HUES48 (cell line): Measurements from ENCODE around the gene MRPS27.
"Not testable (repeated sequence)": the region's sequence is repeated elsewhere in the genome, so short reads cannot be mapped to it uniquely, and the experiment has no call there.

Experiments used
- H3K27ac ChIP-seq: one replicate; pipeline ENCODE4 v1.7.0; 2013; ENCODE audit warnings: low read depth, low read length, inconsistent platforms
- H3K27me3 ChIP-seq: 2 replicates; pipeline ENCODE4 v1.6.1; 2013; ENCODE audit warnings: mild to moderate bottlenecking, low read length; ENCODE audit not compliant: control insufficient read depth, insufficient read depth
- H3K36me3 ChIP-seq: 2 replicates; pipeline ENCODE4 v1.6.1; 2013; ENCODE audit warnings: low read length; ENCODE audit not compliant: control insufficient read depth, insufficient read depth
- H3K4me1 ChIP-seq: 2 replicates; pipeline ENCODE4 v1.6.1; 2013; ENCODE audit warnings: mild to moderate bottlenecking, low read length; ENCODE audit not compliant: control insufficient read depth, insufficient read depth
- H3K4me3 ChIP-seq: 2 replicates; pipeline ENCODE4 v1.5.1; 2013; ENCODE audit warnings: mild to moderate bottlenecking, low read depth, low read length
- H3K9ac ChIP-seq: 2 replicates; pipeline ENCODE4 v1.6.1; 2013; ENCODE audit warnings: mild to moderate bottlenecking, low read depth, low read length, moderate library complexity
- H3K9me3 ChIP-seq: 2 replicates; pipeline ENCODE4 v1.6.1; 2013; ENCODE audit warnings: low read length; ENCODE audit not compliant: control insufficient read depth, insufficient read depth

The MRPS27 gene

GRCh38 chr5:72183101-72183520 lies 136.9 kb downstream of the MRPS27 start:
- H3K4me1 ChIP-seq: peaks cover 22% of the 10 kb centered on the region
- H3K27me3 ChIP-seq: no peaks in the 10 kb centered on the region
- H3K27ac ChIP-seq: peak overlapping the region; percentile 26
- H3K4me3 ChIP-seq: no peak overlapping the region
- peaks cover 47% of the 10 kb centered on the region for H3K36me3 ChIP-seq
- H3K9me3 ChIP-seq: no peaks in the 10 kb centered on the region
- H3K9ac ChIP-seq: no peak overlapping the region

- no peak overlapping the region; the same call in 1 of the 2 replicates for H3K9ac ChIP-seq
- H3K36me3 ChIP-seq: peaks cover 43% of the 10 kb centered on the region
- no peak overlapping the region for H3K4me3 ChIP-seq
- no peaks in the 10 kb centered on the region for H3K27me3 ChIP-seq
- H3K27ac ChIP-seq: peak overlapping the region; percentile 5
- H3K9me3 ChIP-seq: no peaks in the 10 kb centered on the region
- peaks cover 22% of the 10 kb centered on the region for H3K4me1 ChIP-seq
Measured at GRCh38 chr5:72182686-72183085, 137.4 kb downstream of the MRPS27 start.

- Histone ChIP-seq H3K4me1 (peaks cover 22% of the 10 kb centered on the region), H3K27me3 (no peaks in the 10 kb centered on the region), H3K4me3 (no peak overlapping the region), H3K9me3 (no peaks in the 10 kb centered on the region), H3K9ac (no peak overlapping the region), H3K27ac (no peak overlapping the region), H3K36me3 (peaks cover 32% of the 10 kb centered on the region)
Measured at GRCh38 chr5:72180925-72181324, 139.1 kb downstream of the MRPS27 start.

- peaks cover 22% of the 10 kb centered on the region for H3K4me1 ChIP-seq
- H3K4me3 ChIP-seq: no peak overlapping the region
- H3K27ac ChIP-seq: peak overlapping the region; percentile 82
- H3K27me3 ChIP-seq: no peaks in the 10 kb centered on the region
- peaks cover 33% of the 10 kb centered on the region for H3K36me3 ChIP-seq
- no peak overlapping the region for H3K9ac ChIP-seq
- no peaks in the 10 kb centered on the region for H3K9me3 ChIP-seq
Measured at GRCh38 chr5:72179816-72180440, 140.1 kb downstream of the MRPS27 start.

DNA sequence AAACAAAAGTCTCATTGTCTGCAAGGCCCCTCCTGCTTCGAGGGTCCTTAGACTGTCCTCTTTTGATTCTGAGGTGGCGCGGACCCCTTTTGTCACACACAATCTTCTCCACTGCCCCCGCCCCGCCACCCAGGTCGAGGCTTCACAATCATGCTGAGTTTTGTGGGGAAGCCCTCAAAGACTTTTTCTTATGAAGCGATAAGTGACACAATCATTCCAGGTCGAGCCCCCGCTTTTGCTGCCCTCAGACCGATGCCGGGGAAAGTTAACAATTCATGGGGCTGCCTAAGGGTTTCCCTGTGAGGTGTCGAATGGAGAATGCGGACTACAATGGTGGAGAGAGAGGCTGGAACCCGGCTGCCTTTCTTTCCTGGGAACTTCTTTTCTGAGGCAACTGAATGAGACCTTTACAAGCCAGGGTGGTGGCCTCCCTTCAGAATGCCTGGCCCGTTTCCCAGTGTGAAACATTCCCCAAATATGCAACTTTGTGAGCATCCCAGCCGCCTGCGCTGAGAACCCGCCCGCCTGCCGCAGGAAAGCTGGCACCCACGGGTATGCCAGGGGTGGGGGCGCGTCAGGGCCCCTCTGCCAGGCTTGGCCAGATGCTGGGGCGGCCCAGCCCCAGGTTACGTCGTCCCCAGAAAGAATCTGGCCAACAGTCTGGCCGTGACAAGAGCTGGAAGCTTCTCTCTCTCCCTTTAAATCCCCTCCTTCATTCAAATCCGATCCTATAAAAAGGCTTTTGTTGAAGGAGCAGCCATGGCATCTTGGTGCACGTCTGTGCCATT lies 140.8 kb downstream of the MRPS27 start:
- Histone ChIP-seq H3K9ac (no peak overlapping the region), H3K36me3 (peaks cover 26% of the 10 kb centered on the region), H3K27me3 (no peaks in the 10 kb centered on the region), H3K4me3 (no peak overlapping the region), H3K9me3 (no peaks in the 10 kb centered on the region), H3K27ac (peak overlapping the region; percentile 82), H3K4me1 (peaks cover 22% of the 10 kb centered on the region)

- no peaks in the 10 kb centered on the region for H3K27me3 ChIP-seq
- no peak overlapping the region for H3K4me3 ChIP-seq
- no peaks in the 10 kb centered on the region for H3K9me3 ChIP-seq
- H3K27ac ChIP-seq: no peak overlapping the region
- H3K36me3 ChIP-seq: peaks cover 14% of the 10 kb centered on the region; the same call in 1 of the 2 replicates
- no peak overlapping the region for H3K9ac ChIP-seq
- peaks cover 11% of the 10 kb centered on the region for H3K4me1 ChIP-seq
Measured at GRCh38 chr5:72177538-72177937, 142.5 kb downstream of the MRPS27 start.

DNA sequence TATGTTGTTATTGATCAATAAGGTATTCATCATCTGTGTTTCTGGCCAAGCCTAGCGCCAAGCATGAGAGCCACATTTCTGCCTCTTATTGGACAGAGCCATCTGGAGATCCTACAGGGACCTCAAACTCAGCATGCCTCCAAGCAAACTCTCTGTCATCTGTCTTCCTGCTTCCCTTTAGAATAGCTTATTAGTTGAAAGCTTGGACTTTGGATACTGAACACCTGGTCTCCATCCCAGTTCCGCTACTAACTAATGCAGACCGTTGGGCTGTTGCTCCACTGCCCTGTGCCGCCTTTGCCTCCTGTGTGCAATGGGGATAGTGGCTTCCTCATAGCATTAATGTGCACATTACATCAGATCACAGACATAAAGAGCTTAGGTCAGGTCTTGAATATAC lies 147.3 kb downstream of the MRPS27 start:
- peaks cover 24% of the 10 kb centered on the region for H3K4me1 ChIP-seq
- H3K9me3 ChIP-seq: no peaks in the 10 kb centered on the region
- no peak overlapping the region for H3K9ac ChIP-seq
- H3K27me3 ChIP-seq: no peaks in the 10 kb centered on the region
- H3K36me3 ChIP-seq: peaks cover 14% of the 10 kb centered on the region; the same call in 1 of the 2 replicates
- no peak overlapping the region for H3K27ac ChIP-seq
- H3K4me3 ChIP-seq: no peak overlapping the region

GRCh38 chr5:72171667-72172066 lies 148.4 kb downstream of the MRPS27 start:
- Histone ChIP-seq H3K9me3 (no peaks in the 10 kb centered on the region), H3K9ac (no peak overlapping the region), H3K4me3 (no peak overlapping the region), H3K27ac (no peak overlapping the region), H3K27me3 (no peaks in the 10 kb centered on the region), H3K4me1 (peaks cover 35% of the 10 kb centered on the region), H3K36me3 (peaks cover 11% of the 10 kb centered on the region; the same call in 1 of the 2 replicates)

- H3K9me3 ChIP-seq, H3K27me3 ChIP-seq, H3K36me3 ChIP-seq, H3K9ac ChIP-seq, H3K27ac ChIP-seq, H3K4me3 ChIP-seq: not testable (repeated sequence)
- peaks cover 40% of the 10 kb centered on the region for H3K4me1 ChIP-seq
Measured at GRCh38 chr5:72171181-72171580, 148.9 kb downstream of the MRPS27 start.

GRCh38 chr5:72170101-72170500 lies 149.9 kb downstream of the MRPS27 start:
- Histone ChIP-seq H3K9ac (no peak overlapping the region), H3K9me3 (no peaks in the 10 kb centered on the region), H3K27me3 (no peaks in the 10 kb centered on the region), H3K4me1 (peaks cover 49% of the 10 kb centered on the region), H3K36me3 (no peaks in the 10 kb centered on the region), H3K4me3 (no peak overlapping the region), H3K27ac (no peak overlapping the region)
